B cell (primary cell): ENCODE data around the gene NKAIN2.

Source experiments
- CTCF ChIP-seq: fragments of 200-600 bp; IDR thresholded peaks from one replicate; pipeline ENCODE4 v1.8.0; 2022; ENCODE audit warnings: antibody characterized with exemption, mild to moderate bottlenecking
- EZH2 ChIP-seq: IDR thresholded peaks from 2 replicates; pipeline ENCODE4 v1.6.1; 2012; ENCODE audit warnings: borderline replicate concordance, low read depth, mild to moderate bottlenecking, moderate library complexity, low read length; ENCODE audit not compliant: insufficient read depth, poor library complexity, severe bottlenecking

GRCh38 chr6:124741341-124741740 is 937.7 kb downstream of the NKAIN2 start:
- TF ChIP-seq CTCF (no peak), EZH2 (no peak)
